GM19324 (cell line): ENCODE results near the gene METTL5.

Experiments used
- ATAC-seq: cut with Tn5 transposase; IDR thresholded peaks from one replicate; pipeline ENCODE4 v1.9.1; 2021; ENCODE audit warnings: mild to moderate bottlenecking, moderate library complexity; ENCODE audit not compliant: unreplicated experiment, low FRiP score

The METTL5 gene

GRCh38 chr2:169795181-169795580 lies 29.5 kb downstream of the METTL5 start:
- ATAC-seq = no peak

DNA sequence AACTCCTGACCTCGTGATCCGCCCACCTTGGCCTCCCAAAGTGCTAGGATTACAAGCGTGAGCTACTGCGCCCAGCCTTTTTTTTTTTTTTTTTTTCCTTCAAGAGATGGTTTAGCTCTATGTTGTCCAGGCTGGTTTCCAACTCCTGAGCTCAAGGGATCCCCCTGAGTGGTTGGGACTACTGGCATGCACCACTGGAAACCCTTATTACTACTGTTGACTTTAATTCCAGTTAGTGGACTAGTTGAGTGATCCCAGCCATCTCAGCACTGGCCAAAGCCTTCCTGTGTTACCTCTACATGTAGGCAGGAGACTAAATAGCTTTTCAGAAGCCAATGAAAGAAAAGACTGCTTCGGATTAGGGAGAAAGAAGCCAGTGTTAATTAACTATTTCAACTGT lies 34.1 kb downstream of the METTL5 start:
- no peak for ATAC-seq

DNA sequence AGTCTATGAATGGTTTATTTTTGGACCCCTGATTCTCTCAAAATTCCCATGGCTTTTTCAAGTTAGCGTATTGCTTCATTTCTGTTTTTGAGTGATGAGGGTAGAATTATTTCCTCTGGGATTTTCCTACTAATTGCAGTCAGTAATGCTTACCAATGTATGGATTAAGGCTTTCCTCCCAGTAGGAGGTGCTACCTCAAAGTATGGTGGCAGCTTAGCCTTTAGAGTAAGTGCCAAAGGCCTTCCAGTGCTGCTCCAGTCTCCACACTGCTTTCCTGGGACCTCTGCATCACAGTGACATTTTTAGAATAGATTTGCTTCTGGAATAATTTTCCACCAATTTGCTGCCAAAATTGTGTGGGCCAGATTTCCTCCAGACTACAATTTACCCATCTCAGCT lies 42.2 kb downstream of the METTL5 start:
- no peak for ATAC-seq

DNA sequence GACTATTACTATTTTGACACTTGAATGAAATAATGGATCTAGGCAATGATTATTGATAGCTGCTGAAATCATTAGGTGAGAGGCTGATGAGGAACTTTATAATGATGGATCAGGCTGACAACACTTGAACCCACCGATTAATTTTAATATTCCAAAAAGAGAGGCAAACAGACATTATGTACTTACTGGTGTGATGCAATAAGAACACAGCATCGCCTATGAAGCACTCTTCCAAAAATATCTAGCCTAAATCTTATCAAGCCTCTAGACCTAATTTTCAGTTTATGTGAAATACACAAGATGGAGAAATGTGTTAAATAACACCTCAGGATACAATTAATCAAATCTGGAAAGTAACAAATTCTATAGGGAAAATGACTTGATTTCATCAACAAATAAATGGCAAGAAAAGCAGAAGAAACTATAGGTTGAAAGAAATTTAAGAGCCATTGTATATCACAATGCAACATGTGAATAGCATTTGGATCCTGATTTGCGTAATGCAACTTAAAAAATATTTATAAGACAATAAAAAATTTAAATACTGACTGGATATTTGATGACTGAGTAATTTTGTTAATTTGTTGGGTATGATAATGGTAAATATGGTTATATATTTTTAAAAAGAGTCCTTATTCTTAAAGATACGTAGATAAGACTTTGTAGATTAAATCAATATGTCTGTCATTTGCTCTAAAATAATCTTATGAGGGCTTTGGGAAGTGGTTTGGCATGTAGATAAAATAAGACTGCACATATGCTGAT lies 43.3 kb downstream of the METTL5 start:
- no peak for ATAC-seq

DNA sequence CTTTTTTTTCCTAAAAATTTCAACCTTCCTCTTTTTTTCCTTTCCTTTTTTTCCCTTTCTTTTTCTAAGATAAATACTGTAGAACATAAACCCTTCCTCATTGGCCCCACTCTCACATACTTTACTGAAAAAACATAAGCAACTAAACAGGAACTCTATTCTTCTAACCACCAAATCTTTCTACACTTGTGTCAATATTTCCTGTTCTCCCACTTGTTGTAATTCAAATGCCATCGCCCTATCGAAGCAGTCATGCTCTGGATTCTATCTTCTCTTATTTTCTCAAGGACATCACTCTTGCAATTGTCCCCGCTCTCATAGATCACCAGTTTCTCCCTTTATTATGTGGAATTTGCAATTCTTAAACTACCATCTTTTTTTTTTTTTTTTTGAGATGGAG lies 46.3 kb downstream of the METTL5 start:
- no peak for ATAC-seq

DNA sequence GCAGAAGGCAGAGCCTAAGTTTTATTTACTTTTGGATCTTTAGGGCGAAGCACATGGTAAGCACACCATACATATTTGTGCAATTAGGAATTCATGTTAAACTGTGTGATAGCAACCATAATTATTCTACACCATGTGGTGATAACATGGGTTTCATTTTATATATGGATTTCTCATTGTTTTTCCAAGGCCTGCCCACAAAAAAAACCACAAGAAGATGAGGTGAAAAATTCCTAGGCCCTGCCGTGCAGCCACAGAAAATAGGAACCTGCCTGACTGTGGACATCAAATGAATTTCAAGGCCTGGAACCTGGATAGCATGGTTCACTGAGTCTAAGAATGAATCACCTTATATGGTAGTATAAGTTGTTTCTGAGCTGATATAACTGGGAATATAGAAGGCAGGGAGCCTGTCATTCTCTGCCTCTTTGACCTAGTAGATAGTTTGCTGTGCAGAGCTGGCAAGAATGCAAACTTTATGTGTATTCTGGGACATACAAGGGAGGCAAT lies 48.4 kb downstream of the METTL5 start:
- ATAC-seq = no peak

DNA sequence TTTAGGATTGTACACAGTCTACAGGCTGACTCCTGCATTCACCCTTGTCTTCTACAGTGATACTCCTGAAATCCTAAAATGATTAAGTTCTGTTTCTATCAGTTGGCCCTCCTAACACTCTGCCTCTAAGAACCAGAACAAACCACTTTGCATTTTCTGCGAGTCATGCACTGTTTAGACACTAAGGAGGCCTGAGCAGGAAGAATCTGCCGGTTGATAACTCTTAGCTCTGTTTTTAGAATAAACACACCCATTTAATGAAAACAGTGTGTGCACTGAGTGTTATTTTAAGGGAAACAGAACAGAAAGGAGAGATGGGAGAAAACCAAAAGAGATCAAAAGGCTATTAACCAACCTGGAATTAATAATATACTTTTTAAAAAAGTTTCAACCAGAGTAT lies 48.9 kb downstream of the METTL5 start:
- ATAC-seq = no peak

DNA sequence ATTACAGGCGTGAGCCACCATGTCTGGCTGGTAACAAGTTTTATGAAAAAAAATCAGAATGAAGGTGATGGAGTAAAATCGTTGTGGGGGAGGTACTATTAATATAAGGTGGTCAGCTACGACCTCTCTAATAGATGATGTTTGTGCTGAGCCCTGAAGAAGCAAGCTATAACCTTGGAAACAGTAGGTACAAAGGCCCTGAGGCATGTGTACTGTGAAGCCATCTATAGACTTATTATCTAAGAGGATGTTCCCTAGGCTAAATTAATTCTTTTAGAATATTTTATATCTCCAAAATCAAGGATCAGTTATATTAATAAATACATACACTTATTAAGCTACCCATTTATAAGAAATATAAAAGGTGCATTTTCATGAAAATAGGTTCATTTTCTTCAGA lies 49.4 kb downstream of the METTL5 start:
- no peak for ATAC-seq

GRCh38 chr2:169772651-169773050 lies 52.1 kb downstream of the METTL5 start:
- no peak for ATAC-seq

DNA sequence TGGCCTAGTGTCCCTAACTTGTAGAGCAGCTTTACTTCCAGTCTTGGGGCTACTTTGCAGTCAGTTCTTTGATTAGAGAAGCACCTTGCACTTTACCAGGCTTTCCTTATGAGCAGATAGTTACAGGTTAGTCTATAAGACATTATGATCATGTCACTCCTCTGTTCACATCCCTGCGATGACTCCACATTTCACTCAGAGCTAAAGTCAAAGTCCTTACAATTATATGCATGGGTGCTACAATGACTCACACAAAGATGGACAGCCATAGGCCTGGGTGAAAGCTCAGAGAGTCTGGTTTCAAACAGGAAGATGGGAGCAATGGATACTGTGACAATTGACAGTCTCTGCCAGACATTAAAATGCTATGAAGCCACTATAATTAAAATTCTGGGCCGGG lies 53.1 kb downstream of the METTL5 start:
- ATAC-seq = no peak

- no peak for ATAC-seq
Observed at GRCh38 chr2:169771021-169771420, 53.7 kb downstream of the METTL5 start.

- no peak for ATAC-seq
Observed at GRCh38 chr2:169768262-169768995, 56.3 kb downstream of the METTL5 start.

DNA sequence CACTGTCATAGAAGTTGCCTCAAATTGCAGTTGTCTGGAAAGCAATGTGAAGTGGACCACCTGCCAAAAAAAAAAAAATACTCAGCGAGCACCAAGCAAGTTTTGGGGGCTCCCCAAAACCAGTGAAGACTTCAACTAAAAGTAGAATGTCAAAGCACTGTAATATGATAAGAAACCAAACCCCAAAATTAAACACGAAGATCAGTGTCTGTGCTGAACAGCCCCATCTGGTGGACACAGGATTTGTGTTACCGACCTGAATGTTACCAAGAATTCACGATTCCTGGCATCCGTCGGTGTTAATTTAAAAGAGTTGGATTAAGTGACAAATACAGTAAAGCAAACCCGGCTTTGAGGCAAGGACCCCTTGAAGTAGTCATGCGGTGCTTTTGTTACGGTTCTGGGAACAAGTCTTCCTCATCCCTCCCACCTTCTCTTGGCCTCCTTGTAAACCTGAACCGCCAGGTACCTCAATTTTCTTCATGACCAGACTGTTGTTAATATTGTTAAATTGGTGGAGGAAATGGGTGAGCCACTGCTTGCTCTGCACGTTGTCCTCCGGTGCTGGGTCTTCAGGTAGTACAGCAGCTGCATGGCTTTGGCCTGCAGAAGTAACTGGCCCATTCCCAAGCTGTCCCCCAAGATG lies 57.3 kb downstream of the METTL5 start:
- ATAC-seq = no peak

DNA sequence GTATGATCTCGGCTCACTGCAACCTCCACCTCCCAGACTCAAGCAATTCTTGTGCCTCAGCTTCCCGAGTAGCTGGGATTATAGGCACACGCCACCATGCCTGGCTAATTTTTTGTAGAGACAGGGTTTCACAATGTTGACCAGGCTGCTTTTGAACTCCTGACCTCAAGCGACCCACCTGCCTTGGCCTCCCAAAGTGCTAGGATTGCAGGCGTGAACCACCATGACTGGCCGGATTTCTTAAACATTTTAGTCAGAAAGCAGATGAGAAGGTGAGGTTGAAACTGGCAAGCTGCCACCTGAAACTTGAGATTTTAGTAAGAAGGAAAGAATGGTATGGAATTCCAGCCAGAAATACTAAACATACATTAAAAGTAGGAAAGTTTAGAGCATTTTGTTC lies 59.2 kb downstream of the METTL5 start:
- no peak for ATAC-seq

DNA sequence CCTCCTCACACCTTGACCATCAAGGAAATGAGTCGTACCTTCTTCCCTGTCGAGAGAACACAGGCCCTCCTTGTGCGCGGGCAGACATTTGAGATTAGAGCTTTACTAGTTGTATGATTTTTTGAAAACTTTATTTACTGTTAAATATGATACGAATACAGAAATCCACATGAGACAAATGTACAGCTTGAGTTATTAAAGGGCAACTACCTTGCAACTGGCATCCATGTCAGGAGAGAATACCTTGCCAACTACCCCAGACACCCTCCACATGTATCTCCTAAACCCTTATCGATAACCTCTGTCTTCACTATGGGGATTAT lies 62.8 kb downstream of the METTL5 start:
- ATAC-seq = no peak
